Keratinocyte (primary cell): ENCODE results near the gene SBK1. TPM values are rescaled to one million over a fixed set of nuclear protein-coding genes. Genes with fewer than 3 reads are reported as not detected.
"Not testable (repeated sequence)": the region's sequence is repeated elsewhere in the genome, so short reads cannot be mapped to it uniquely, and the experiment has no call there.

Experiments used
- DNase-seq: peaks from one replicate; pipeline ENCODE4 v3.0.0-alpha.2; 2011; ENCODE audit warnings: low read depth, missing footprints, low spot score
- FAIRE-seq: peaks from 2 replicates; lab custom pipeline; 2011; peaks lifted over from hg19 to GRCh38; lab: Jason Lieb, UNC
- H2AFZ ChIP-seq: 2 replicates; pipeline ENCODE4 v1.6.0; 2012; ENCODE audit warnings: low read length, control low read depth, inconsistent platforms; ENCODE audit not compliant: control insufficient read depth
- H3K27ac ChIP-seq: 2 replicates; pipeline ENCODE4 v1.5.1; 2011; ENCODE audit warnings: low read length; ENCODE audit not compliant: control insufficient read depth, insufficient read depth
- H3K27me3 ChIP-seq: 3 replicates; pipeline ENCODE4 v1.6.0; 2011; ENCODE audit warnings: low read length; ENCODE audit not compliant: control insufficient read depth, insufficient read depth; ENCODE audit errors: extremely low read depth
- H3K36me3 ChIP-seq, 2 experiments: 2 replicates in 1 of 2; 3 replicates in 1 of 2; pipeline ENCODE4 v1.5.1; 2011; ENCODE audit warnings: low read length in 2 of 2, mild to moderate bottlenecking in 1 of 2; ENCODE audit not compliant: control insufficient read depth in 2 of 2, insufficient read depth in 2 of 2; ENCODE audit errors: extremely low read depth in 1 of 2
- H3K4me1 ChIP-seq: 3 replicates; pipeline ENCODE4 v1.5.1; 2011; ENCODE audit warnings: low read length; ENCODE audit not compliant: control insufficient read depth, insufficient read depth; ENCODE audit errors: extremely low read depth
- H3K4me2 ChIP-seq: 3 replicates; pipeline ENCODE4 v1.6.0; 2011; ENCODE audit warnings: low read depth, low read length; ENCODE audit not compliant: control insufficient read depth, insufficient read depth; ENCODE audit errors: extremely low read depth
- H3K4me3 ChIP-seq, 3 experiments: fragments of 200-600 bp in 1 of 3; sonication (generic) in 1 of 3; 2 replicates in 2 of 3; 3 replicates in 1 of 3; pipeline ENCODE4 v1.5.1; 2011 to 2016; ENCODE audit warnings: low read length in 3 of 3, mild to moderate bottlenecking in 3 of 3, control low read depth in 2 of 3, inconsistent platforms in 1 of 3, low read depth in 1 of 3, mixed read lengths in 1 of 3, mixed run types in 1 of 3, moderate library complexity in 1 of 3; ENCODE audit not compliant: control insufficient read depth in 2 of 3, insufficient read depth in 2 of 3; ENCODE audit errors: extremely low read depth in 1 of 3
- H3K79me2 ChIP-seq: 2 replicates; pipeline ENCODE4 v1.6.0; 2012; ENCODE audit warnings: low read length; ENCODE audit not compliant: control insufficient read depth, insufficient read depth
- H3K9ac ChIP-seq: 3 replicates; pipeline ENCODE4 v1.6.0; 2011; ENCODE audit warnings: low read length; ENCODE audit not compliant: control insufficient read depth, insufficient read depth; ENCODE audit errors: extremely low read depth
- H3K9me1 ChIP-seq: 3 replicates; pipeline ENCODE4 v1.6.0; 2011; ENCODE audit warnings: low read length; ENCODE audit not compliant: control insufficient read depth, insufficient read depth; ENCODE audit errors: extremely low read depth
- H3K9me3 ChIP-seq: 2 replicates; pipeline ENCODE4 v1.5.1; 2012; ENCODE audit warnings: low read depth, low read length; ENCODE audit not compliant: control insufficient read depth
- H4K20me1 ChIP-seq: 3 replicates; pipeline ENCODE4 v1.6.0; 2011; ENCODE audit warnings: low read length; ENCODE audit not compliant: control insufficient read depth, insufficient read depth; ENCODE audit errors: extremely low read depth
- CTCF ChIP-seq, 3 experiments: IDR thresholded peaks in 1 of 3; conservative IDR thresholded peaks in 1 of 3; optimal IDR thresholded peaks in 1 of 3; 2 replicates in 2 of 3; 3 replicates in 1 of 3; pipeline versions ENCODE3 to v1.5.1; 2011; ENCODE audit warnings: low read length in 3 of 3, mild to moderate bottlenecking in 3 of 3, moderate library complexity in 2 of 3, control low read depth in 1 of 3, inconsistent platforms in 1 of 3; ENCODE audit not compliant: insufficient read depth in 2 of 3; ENCODE audit errors: extremely low read depth in 1 of 3
- EZH2 ChIP-seq: IDR thresholded peaks from one replicate; pipeline ENCODE4 v1.6.1; 2012; ENCODE audit warnings: inconsistent platforms, mild to moderate bottlenecking, low read length, moderate library complexity
- dilution Hi-C: fragments of 300-500 bp; cut with MboI; formaldehyde crosslinking; loops from one replicate; pipeline ENCODE4 v1.7.0; 2020; ENCODE audit warnings: low sequenced_read_pairs; ENCODE audit not compliant: extremely low pct_ligation_motif_present
- polyA minus RNA-seq, 3 experiments: library from RNA; depleted of rRNA, polyadenylated mRNA; stranded (reverse); fragments of >200 nt; gene quantifications; 1 replicate in 1 of 3; 2 replicates in 1 of 3; 3 replicates in 1 of 3; pipeline ENCODE4 v1.2.3, GENCODE V29; 2011
- polyA plus RNA-seq, 5 experiments: library from polyadenylated mRNA; depleted of rRNA in 3 of 5; stranded (reverse) in 3 of 5; stranded (forward) in 1 of 5; unstranded in 1 of 5; fragments of >200 nt; gene quantifications; 1 replicate in 1 of 5; 2 replicates in 3 of 5; 3 replicates in 1 of 5; pipeline versions ENCODE4 v1.2.1 to v1.2.3, GENCODE V29; 2011 to 2012; ENCODE audit warnings: missing spikeins in 2 of 5, low read depth in 1 of 5, low replicate concordance in 1 of 5

Gene SBK1
- 0.01 to 0.04 TPM (median 0.03 TPM) in 3 replicates for polyA plus RNA-seq
- 0.05 TPM for polyA plus RNA-seq (2011; ENCODE audit: low read depth)
- 0.02 and 0.09 TPM in 2 replicates for polyA plus RNA-seq (2011; cell fraction: cytosol; rRNA removed)
- 0.11 and 0.14 TPM in 2 replicates for polyA plus RNA-seq (2011; cell fraction: nucleus; rRNA removed)
- polyA plus RNA-seq (2012; ENCODE audit: low replicate concordance) = 0.08 and 0.24 TPM in 2 replicates
- 0.16 TPM in 1 of 3 replicates, not detected in the others for polyA minus RNA-seq
- not detected for polyA minus RNA-seq (2011; cell fraction: cytosol; rRNA and poly(A)+ RNA removed)
- polyA minus RNA-seq (2011; cell fraction: nucleus; rRNA and poly(A)+ RNA removed) = 0.11 TPM in 1 of 2 replicates, not detected in the other

- Histone ChIP-seq H3K9me3 (no peaks in the 10 kb centered on the region), H3K27ac (no peak within 1 kb of the TSS), H3K79me2 (no peaks in the 10 kb centered on the region), H3K36me3 (no peaks in the 10 kb centered on the region), H2AFZ (peak within 1 kb of the TSS; percentile 73), H3K27me3 (peaks cover 31% of the 10 kb centered on the region), H3K4me2 (peak within 1 kb of the TSS; percentile 81), H3K9ac (peak within 1 kb of the TSS; percentile 33), H3K9me1 (no peaks in the 10 kb centered on the region), H4K20me1 (no peaks in the 10 kb centered on the region), H3K4me3 (peak within 1 kb of the TSS; percentile 37 to 63 (median 62)), H3K4me1 (peaks cover 7% of the 10 kb centered on the region)
- dilution Hi-C loops = no loop called here
- DNase-seq (peak; percentile 13), FAIRE-seq (no peak)
- TF ChIP-seq EZH2 (no peak), CTCF (optimal IDR thresholded peaks at IDR 0.05 in 1 of 3, IDR thresholded peaks at IDR 0.05 in 1 of 3, conservative IDR thresholded peaks at IDR 0.05 in 1 of 3; ENCODE audit: extremely low read depth in 1 of 3, insufficient read depth in 2 of 3, low read length in 3 of 3) (no peak)
Observed at GRCh38 chr16:28291651-28292626, at the start of gene SBK1. SBK1 (plus strand) TSS chr16:28292525; CDS start chr16:28317392, 24,867 bp downstream.

- H3K27ac ChIP-seq, H3K4me3 ChIP-seq, H3K9ac ChIP-seq, H2AFZ ChIP-seq, dilution Hi-C loops, FAIRE-seq, H4K20me1 ChIP-seq, H3K4me2 ChIP-seq, H3K27me3 ChIP-seq, H3K79me2 ChIP-seq, H3K9me3 ChIP-seq, DNase-seq, H3K9me1 ChIP-seq, H3K36me3 ChIP-seq, H3K4me1 ChIP-seq: not testable (repeated sequence)
Observed at GRCh38 chr16:28249483-28249882, 42.8 kb upstream of the SBK1 start.
